Transverse colon (tissue), 3 donors: ENCODE measurements around the gene UHRF1.

Experiments used
- CTCF ChIP-seq, 5 experiments: fragments of 200-600 bp in 3 of 5; fragments of 450-650 bp in 2 of 5; sonication (generic) in 3 of 5; IDR thresholded peaks; 1 replicate in 2 of 5; 2 replicates in 3 of 5; pipeline ENCODE4 v1.5.1; 2016 to 2017; ENCODE audit warnings: antibody characterized with exemption in 5 of 5, inconsistent platforms in 3 of 5, mild to moderate bottlenecking in 2 of 5, moderate library complexity in 1 of 5
- EP300 ChIP-seq: sonication (generic); formaldehyde crosslinking; IDR thresholded peaks from one replicate; pipeline ENCODE4 v1.6.1; 2017; ENCODE audit warnings: antibody characterized with exemption, low read depth

- TF ChIP-seq CTCF (IDR thresholded peaks at IDR 0.05) (no peak), EP300 (no peak)
Observed at GRCh38 chr19:4910594-4911281, 1.4 kb downstream of the UHRF1 start.
